ENCODE data around the gene DAB1.

DNA sequence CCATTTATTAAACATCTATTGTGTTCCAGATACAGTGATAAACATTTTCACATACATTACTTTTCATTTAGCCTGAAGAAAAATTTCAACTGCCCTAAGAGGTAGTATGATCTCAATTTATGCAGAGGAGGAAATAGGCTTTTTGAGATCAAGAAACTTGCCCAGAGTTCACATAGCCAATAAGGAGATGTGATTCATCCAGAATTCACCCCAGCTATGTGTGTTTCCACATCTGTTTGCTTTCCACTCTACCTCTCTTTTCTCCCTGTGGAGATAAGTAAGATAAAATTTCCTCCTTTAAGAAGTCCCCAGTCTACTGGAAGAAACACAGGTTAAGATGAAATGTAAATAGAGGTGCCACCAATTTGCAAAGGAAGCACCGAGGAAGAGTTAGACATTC lies 258.3 kb downstream of the DAB1 start:
- TF ChIP-seq SP1 (IDR thresholded peaks at IDR 0.05) (no peak), L3MBTL2 (conservative IDR thresholded peaks at IDR 0.05) (no peak), HDGF (IDR thresholded peaks at IDR 0.05; ENCODE audit: borderline replicate concordance) (no peak), BHLHE40 (IDR thresholded peaks at IDR 0.05; ENCODE audit: borderline replicate concordance) (no peak), SUZ12 (IDR thresholded peaks at IDR 0.05) (no peak), FOXM1 (IDR thresholded peaks at IDR 0.05; ENCODE audit: borderline replicate concordance) (no peak), ARNT (IDR thresholded peaks at IDR 0.05) (no peak), FOXK2 (IDR thresholded peaks at IDR 0.05) (no peak), ELF4 (IDR thresholded peaks at IDR 0.05) (no peak)
- TF ChIP-seq, protein P1, sequence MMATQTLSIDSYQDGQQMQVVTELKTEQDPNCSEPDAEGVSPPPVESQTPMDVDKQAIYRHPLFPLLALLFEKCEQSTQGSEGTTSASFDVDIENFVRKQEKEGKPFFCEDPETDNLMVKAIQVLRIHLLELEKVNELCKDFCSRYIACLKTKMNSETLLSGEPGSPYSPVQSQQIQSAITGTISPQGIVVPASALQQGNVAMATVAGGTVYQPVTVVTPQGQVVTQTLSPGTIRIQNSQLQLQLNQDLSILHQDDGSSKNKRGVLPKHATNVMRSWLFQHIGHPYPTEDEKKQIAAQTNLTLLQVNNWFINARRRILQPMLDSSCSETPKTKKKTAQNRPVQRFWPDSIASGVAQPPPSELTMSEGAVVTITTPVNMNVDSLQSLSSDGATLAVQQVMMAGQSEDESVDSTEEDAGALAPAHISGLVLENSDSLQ (IDR thresholded peaks at IDR 0.05) = no peak
